GM18499 (cell line): ENCODE measurements around the gene MACROH2A1.

Experiments
- ATAC-seq: cut with Tn5 transposase; IDR thresholded peaks from one replicate; pipeline ENCODE4 v1.9.1; 2021; ENCODE audit warnings: moderate number of reproducible peaks; ENCODE audit not compliant: insufficient read depth, unreplicated experiment

Gene MACROH2A1

DNA sequence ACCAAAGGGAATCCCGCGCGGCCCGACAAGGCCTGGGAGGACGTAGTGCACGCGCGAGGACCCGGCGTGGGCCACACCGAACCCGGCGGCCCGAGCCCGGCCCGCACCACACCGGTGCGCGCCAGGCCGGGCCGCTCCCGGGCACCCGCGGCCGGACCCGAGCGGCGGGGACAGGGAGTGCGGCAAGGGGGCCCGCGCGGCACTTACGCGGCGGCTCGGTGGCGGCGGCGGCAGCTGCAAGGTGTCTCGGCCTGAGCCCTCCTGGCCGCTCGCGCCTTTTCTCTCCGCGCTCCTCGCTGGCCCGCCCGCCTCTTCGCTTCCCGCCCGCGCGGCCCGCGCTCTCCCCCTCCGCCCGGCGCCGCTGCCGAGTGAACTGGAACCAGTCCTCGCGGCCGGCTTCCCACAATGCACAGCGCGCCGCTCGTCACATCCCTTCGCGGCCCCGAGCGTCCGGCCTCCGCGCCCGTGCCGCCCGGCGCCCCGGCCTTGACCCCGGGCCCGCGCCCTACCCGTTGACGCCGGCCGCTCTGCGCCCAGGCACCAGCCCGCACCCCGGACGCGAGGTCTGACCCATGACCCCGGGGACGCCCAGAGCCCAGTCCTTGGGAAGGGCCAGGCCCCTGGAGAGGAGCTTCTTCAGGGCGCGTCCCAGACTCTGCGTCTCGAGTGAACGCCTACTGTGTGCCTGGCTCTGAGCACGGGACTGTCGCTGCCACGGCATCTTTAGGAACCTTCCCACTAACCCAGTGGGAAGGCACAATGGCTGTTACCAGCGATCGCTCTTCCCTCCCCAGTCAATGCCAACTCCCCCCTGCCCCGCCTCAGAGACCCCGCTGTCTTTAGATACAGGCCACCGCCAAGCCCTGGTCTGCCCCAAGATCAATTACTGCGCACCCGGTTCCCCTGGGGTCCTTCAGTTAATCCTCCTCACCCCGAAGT, at the start of gene MACROH2A1:
Gene MACROH2A1 (minus strand): TSS at position 377 of the 939 bp plus-strand sequence. CDS start 10,138 bp downstream, outside the sequence.
- ATAC-seq = peak; percentile 66

DNA sequence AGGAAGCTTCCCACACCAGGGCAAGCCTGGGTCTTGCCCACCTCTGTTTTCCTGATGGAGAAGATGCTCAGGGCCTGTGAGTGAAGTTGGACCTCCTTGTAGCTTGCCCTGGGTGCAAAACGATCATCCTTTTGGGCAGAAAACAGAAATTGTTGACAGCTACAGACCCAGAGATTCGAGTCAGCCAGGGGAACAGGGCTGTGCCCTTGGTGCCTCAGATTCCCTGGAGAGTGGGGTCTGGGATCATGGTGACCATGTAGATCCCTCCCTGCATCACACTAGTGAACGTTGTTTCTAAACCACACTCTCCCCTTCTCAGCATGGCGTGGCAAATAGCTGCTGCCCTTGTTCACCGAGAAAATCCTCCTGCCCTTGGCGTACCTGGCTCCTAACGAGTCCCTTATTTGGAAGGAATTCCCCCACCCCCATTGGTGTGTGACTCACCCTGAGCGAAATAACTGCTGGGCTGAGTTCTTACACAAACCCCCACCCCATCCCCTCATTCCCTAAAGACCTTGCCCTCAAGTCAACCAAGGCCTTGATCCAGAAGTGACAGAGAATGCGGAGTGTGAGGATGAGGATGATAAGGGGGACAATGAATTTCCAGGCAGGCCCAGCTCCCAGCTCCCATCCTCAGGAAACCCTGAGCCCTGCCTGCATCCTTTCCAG, 49.2 kb upstream of the MACROH2A1 start:
- ATAC-seq = no peak

DNA sequence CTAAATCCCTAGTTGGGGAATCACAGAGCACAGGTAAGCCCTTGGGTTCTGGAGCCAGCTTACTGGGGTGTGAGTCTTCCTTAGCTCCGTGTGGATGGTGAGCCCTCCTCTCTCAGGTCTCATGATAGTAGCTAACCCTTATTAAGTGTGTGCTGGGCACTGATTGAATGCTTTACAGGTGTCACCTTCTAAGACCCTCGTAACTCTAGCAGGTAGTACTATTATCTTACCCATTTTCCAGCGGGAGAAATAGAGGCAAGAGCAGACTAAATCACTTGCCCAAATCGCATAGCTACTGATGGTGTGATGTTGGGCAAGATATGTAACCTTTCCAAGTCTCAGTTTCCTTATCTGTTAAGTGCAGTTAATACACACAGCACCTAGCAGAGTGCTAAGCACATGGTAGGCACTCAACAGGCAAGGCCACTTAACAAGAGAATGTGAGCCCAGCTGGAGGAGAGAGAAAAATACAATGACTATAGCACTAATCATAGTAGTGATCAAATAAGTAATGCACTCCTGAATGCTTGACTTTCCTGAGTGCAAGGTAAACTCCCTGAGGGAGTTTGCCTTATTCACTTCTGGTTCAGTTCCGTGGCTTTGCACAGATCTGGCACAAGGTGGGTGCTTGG, 48.4 kb upstream of the MACROH2A1 start, which contains the start of gene DCANP1:
Gene DCANP1 (minus strand): TSS at position 51 of the 632 bp plus-strand sequence. CDS start 240 bp downstream, outside the sequence.
- ATAC-seq = no peak

DNA sequence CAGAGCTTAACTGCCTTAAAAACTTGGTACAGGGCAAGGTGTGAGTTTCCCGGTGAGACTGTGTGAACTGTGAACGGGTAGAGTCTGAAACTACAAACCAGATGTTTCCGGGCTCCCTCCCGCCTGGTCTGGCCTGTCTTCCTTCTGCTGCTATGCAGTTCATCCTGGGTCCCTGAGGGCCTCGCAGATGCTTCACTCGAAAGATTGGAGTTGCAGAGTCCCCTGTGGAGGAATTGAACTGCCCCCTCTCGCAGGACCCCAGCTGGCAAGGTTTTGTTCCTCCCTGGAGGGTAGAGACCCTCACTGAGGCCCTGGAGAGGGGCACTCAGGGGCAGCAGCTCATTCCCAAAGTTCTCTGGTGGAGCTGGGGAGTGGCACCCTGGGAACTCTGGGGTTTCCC, 47.6 kb upstream of the MACROH2A1 start:
- no peak for ATAC-seq

DNA sequence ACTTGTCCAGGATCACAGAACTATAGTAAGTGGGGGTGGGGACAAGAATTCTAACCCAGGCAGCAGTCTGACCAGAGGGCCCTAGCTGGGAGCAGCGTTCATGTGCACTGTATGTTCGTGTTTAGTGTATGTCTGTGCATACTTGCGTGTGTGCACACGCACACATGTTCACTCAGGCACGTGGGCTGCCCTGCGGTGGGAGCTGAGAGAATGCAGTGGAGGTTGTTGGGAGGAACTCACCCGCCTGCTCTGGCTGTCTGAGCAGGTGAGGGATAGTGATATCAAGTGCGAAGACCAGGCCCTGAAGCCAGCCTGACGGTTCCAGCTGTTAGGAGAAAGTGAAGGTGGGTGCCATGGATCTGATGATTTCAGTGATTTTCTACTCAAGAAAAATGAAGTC, 47.2 kb upstream of the MACROH2A1 start:
- no peak for ATAC-seq

DNA sequence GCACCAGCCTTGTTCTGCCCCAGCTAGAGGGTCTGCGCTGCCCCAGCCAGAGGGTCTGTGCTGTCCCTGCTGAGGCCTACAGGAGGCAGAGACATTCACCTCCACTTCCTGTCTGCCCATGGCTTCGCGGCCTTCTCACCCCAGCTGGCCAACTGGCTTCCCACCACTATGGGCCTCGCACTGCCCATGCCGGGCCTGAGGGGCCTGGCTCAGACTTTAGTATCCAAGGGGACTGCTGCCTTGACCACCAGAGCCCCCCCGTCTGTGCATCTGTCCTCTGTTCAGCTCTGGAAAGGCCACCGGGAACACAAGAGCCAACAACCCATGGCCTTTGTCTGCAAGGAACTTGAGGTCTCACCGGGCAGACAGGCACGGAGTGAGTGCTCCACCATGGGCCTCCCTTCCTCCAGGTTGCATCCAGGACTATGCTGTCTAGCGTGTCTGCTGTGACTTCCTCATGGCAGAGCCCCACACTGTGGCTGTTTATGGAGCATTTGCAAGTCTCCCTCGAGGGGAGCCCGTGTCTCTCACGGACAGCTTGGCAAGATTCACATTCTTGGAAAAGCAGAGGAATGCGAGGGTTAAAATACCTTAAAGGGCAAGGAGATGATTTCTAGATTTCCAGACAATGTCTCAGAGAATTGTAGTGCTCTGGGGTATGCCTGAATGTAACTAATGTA, 46.4 kb upstream of the MACROH2A1 start:
- ATAC-seq = no peak

DNA sequence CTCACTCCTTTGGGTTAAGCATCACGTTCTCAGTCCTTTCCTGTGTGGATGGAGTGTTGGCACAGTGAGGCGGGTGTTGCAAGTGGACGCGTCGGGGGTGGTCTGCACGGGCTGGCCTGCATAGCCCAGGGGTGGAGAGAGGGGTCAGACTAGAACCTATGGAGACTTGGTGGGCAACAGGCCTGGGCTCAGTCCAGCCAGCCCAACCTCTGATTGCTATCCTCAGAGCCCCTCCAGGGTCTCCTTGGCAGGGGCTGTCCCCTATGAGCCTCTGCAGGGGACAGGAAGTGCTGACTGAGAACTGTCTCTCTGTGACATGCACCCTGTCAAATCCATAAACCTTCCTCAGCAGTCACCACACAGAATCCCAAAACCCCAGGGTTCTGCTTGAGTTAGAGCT, 45.9 kb upstream of the MACROH2A1 start:
- no peak for ATAC-seq

DNA sequence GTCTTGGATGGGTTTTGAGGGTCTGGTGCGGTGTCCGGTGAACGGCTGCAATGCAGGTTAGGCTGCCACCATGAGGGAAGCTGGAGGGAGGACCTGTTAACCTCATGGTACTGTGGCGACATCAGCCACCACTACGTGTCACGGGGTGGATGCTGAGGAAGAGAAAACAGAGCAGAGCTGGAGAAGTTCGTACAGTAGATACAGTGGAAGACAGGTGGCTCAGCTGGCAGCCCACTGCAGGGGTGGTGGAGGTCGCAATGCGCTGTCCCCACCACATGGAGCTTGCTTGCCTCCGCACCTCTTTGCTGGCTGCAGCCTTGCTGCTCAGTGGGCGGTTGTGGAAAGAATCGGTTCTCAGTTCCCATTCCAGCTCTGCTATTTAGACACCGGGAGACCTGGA, 45.3 kb upstream of the MACROH2A1 start:
- no peak for ATAC-seq

DNA sequence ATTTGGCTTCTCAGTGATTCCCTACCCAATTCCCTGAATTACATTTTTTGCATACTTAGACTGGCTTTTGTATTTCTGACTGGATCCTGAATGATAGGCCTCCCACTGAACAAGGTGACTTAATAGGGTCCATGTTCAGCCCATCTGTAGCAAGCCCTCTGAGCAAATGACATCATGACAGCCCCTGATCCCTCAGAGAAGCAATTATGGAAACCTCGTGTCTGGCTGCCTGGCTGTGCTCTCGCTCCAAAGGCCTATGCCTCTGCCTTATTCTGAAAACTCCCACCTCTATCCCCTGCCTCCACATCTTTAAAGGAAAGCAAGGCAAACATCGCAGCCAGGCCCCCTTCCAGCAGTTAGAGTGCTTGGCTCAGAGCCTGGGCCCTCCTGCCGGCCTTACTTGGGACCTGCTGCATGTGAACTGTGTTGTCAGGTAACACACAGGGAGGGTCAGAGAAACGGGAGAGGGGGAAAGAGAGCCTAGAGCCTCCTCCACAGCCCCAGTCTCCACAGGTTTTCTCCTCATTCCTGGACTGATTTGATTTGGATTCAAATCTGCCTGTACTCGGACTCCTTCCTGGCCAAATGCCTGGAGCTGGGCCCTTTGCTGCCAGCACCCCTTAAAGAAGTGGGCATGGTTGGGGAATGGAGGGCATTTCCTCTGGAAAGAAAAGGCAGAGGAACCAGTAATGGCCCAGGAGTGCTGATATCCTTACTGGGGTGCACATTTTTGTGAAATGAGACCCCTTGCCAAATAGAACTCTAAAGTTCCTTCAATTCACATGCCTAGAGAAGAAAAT, 44.3 kb upstream of the MACROH2A1 start:
- ATAC-seq = no peak

DNA sequence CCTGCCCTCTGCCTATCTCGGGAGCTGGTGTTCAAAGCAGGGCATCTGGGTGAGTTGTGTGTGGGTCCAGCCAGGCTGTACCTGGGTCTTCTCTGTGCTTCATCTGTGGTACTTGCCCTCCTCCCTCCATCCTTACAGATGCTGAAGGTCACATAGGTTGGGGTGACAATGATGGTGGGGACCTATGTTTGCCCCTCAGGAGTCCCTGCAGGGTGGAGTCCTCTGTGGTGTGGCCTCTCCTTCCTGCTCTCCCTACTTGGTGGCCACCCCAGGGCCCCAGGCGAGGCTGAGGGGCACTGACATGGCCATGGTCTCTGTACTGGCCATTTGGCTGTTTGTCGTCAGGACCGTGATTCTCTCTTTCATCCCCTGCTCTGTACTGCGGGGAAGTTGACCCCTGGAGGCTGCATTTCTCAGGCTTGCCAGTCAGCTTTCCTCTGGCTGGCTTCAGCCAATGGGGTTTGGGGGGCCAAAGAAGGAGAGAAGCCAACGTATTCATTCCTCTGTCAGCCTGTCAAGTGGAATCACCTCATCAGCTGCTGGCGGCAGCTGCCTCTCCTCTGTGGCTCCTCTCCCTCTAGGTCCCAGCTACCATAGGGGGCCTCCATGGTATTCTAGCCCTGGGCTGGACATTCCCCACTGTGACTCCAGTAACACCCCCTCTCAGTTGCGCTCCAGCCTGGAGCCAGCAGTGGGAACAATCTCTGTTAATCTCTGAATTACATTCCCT, 43.6 kb upstream of the MACROH2A1 start:
- no peak for ATAC-seq

DNA sequence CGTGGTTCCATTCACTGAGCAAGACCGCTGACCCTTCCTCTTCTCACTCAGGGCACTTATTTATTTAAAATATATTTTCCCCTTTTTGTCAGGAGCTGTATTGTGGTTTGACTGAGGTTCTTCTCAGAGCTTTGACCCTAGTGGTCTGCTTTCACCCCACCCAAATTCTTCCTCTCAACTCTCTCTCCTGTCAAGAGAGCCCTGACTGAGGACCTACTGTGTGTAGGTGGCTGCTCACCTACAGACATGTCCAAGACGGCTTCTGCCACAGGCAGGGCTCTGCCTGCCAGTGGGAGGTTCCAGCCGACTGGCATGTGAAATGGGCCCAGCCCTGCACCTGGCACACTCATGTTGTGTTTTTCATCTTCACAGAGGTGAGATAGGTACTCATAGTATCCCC, 42.9 kb upstream of the MACROH2A1 start:
- no peak for ATAC-seq

DNA sequence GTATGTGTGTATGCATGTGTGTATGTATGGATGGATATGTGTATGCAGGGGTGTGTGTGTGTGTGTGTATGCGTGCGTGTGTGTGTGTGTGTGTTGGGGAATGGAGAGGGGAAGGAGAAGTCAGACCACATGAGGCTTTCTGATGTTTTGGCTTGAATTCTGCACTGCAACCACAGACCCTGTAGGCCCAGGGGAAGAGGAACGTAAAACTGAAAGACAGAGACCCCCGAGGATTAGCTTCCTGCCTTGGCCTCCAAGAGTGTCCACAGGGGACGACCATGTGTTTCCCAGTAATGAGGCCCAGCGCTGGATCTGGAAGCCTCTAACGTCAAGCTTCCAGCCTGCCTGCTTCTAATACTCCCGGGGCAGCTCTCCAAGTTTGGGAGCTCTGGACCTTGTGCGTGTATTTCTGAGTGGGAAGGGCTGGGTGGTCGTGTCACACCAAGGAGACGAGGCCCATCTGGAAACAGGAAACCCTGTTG, 42.4 kb upstream of the MACROH2A1 start:
- ATAC-seq = no peak

DNA sequence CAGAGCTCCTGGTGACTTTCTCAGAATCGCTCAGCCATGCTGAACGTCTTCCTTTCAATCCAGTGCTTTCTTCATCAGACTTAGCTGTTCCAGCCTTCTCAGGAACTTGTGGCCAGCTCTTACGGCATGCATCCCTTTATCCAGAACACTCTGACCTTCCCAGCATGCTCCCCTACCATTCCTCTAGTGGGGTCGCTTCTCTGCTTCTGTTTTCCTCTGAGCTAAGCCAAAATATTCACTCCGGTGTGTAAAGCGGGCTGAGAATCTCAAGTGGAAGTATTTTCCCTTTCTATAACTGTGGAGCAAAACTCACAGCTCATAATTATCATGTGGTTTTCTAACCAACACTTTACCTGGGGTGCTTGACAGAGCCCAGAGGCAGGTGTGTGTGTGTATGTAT, 41.9 kb upstream of the MACROH2A1 start:
- ATAC-seq = no peak

DNA sequence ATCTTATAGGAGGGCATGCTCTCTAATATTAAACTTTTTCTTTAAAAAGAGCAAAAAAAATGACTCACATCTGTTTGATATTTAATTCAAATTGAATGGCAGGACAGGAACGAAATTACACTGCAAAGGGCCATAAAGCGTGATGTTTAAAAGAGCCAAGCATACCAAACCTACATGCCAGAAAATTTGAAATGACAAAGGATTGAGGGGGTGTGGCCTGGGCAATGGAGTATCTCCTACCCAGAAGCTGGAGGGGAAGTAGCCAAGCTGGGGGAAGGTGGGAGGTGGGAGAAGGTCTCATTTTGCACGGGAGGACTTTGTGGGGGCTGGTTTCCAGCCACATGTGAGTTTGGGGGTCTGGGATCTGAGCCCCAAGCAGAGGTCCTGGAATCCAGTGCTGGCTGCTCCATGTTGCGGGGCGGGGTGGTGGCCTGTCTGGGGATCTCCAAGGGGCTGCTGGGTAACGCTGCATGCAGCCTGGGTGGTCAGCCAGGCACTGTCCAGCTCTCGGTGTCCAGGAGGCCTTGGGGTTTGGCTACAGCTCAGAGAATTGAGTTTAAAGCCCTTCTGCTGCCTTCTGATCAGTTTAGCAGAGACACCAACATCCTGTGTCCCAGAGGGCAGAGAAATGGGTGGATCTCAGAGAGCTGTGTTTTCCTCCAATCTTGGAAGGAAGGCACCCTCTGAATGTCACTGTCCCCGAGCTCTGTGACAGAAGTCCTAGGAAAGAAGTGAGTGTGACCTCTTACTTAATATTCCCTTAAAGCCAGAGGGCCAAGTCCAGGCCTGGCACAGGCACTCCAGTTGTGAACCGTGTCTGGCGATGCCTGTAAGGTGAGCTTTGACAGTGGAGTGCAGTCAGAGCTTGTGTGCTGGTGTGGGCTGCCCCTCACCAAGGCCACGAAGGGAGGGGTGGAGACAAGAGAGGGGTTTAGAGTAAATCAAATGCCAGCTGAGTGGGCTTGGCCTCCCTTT, 40.5 kb upstream of the MACROH2A1 start:
- no peak for ATAC-seq

DNA sequence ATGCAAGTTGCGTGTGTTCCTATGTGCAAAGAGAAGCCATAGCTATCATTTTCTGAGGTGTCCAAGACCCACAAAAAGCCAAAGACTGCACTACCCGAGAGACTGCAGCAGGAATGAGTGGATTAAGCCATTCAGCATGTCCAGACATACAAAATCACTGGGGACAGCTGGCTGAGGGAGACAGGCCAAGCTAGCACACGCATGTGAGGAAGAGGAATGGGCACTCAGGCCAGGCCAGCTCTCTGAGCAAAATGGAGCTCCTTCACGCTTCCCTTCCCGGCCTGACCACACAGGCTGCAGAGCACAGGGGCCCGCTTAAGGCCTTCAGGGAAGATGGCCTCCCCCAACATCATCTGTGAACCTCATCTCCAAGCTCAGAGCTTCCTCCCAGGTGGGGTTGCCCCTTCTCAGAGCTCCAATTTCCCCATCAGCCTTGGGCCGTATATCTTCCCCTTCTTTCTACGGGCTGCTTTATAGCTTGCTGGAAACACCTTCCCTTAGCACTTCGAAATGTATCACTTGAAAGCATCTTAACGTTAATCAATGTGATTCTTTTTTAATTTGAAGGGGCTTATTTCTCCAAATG, 39.7 kb upstream of the MACROH2A1 start:
- ATAC-seq = no peak

DNA sequence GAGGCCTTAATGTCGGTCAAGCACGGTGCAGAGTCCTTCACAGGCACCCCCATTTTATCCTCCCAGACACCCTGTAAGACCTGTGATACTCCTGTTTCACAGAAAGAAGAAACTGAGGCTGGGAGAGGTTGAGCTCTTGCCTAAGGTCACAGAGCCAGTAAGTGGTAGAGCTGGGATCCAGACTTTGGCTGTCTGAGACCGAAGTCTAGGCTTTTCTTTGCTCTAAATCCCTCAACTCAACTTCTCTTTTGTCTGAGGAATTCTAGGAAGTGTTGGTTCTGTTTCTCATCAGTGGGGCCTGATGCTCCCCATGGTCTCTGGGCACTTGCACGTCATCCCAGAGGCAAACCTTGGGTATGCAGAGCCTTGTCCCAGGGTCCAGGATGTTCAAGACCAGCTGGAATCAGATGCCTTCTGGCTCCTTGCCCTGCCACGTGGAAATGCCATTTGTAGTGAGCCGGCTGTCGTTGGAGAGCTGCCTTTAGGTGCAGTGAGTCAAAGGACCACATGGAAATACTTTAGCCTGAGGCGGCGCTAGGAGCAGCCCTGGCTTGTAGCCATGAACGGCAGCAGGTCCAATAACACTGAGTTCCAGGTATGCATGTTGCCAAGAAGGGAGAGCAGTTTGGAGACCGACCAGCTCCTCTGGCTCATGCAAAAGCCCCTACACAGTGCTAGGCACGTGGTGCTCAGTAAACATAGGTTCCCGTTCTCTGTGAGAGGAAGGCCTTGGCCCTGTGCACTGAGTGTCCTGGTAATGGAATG, 38.9 kb upstream of the MACROH2A1 start:
- no peak for ATAC-seq

DNA sequence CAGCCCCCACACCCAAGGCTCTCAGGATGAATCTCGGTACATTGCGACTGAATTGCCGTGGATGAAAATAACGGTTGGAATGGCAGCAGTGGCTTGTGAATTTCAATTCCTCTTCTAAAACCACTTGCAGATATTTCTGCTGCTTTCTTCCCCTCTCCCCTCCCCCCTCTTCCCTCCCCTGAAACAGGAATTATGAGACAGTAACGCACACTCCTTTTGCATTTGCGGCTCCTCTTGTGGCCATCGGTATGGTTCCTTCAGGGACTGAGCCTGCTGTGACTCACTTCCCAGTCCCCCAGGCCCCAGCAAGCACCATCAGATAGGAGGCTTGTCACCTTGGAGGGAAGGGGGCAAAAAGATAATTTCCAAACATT, 38.4 kb upstream of the MACROH2A1 start:
- ATAC-seq = no peak
